Suprapubic skin (tissue), 4 donors: Measurements from ENCODE around the gene ABLIM3. TPM values are rescaled to one million over a fixed set of nuclear protein-coding genes. Genes with fewer than 3 reads are reported as not detected.

Experiments used
- DNase-seq, 2 donors: peaks; one replicate each; pipeline ENCODE4 v3.0.0-alpha.2; 2019; ENCODE audit warnings: low spot score in 2 of 2
- H3K27ac ChIP-seq: fragments of 200-600 bp; sonication (generic); one replicate; pipeline ENCODE4 v1.5.1; 2019
- H3K27me3 ChIP-seq: fragments of 200-600 bp; sonication (generic); one replicate; pipeline ENCODE4 v1.5.1; 2019
- H3K36me3 ChIP-seq: fragments of 200-600 bp; sonication (generic); one replicate; pipeline ENCODE4 v1.5.1; 2019
- H3K4me1 ChIP-seq: fragments of 200-600 bp; sonication (generic); one replicate; pipeline ENCODE4 v1.5.1; 2019
- H3K4me3 ChIP-seq: fragments of 200-600 bp; sonication (generic); one replicate; pipeline ENCODE4 v1.5.1; 2019; ENCODE audit warnings: mild to moderate bottlenecking
- H3K9me3 ChIP-seq: fragments of 200-600 bp; sonication (generic); one replicate; pipeline ENCODE4 v1.5.1; 2019
- CTCF ChIP-seq, 2 donors: fragments of 200-600 bp in 1 of 2; fragments of 450-650 bp in 1 of 2; sonication (generic) in 1 of 2; IDR thresholded peaks; one replicate each; pipeline ENCODE4 v1.5.1; 2016 to 2019; ENCODE audit warnings: antibody characterized with exemption in 2 of 2, mild to moderate bottlenecking in 1 of 2, moderate library complexity in 1 of 2
- EP300 ChIP-seq: sonication (generic); formaldehyde crosslinking; IDR thresholded peaks from one replicate; pipeline ENCODE4 v1.6.1; 2017; ENCODE audit warnings: antibody characterized with exemption
- POLR2A ChIP-seq, 2 donors: fragments of 450-650 bp; IDR thresholded peaks; one replicate each; pipeline ENCODE4 v1.6.1; 2017; ENCODE audit warnings: antibody characterized with exemption in 2 of 2, mild to moderate bottlenecking in 2 of 2, moderate library complexity in 2 of 2
- POLR2AphosphoS5 ChIP-seq, 3 donors: sonication (generic); formaldehyde crosslinking; IDR thresholded peaks; one replicate each; pipeline ENCODE4 v1.6.1; 2017; ENCODE audit warnings: antibody characterized with exemption in 3 of 3
- WGBS: methylation state at CpG from one replicate; pipeline ENCODE4 v1.1.5; 2018; 5-methylcytosine and 5-hydroxymethylcytosine counted together
- total RNA-seq, 4 donors: library from RNA; depleted of rRNA; stranded (reverse); fragments of >200 nt; gene quantifications; one replicate each; pipeline ENCODE4 v1.1.0, GENCODE V29; 2016

The ABLIM3 gene
- 10 to 100 TPM in 2 of 4 donors, 1 to 10 TPM in 2; 4.7 to 22.6 (median 13.4) TPM for total RNA-seq

GRCh38 chr5:149141224-149141956, at the start of gene ABLIM3:
TSS of gene ABLIM3 (plus strand) at chr5:149141493. CDS start at chr5:149142096, 603 bp downstream.
- 22% methylated on average over 13 of the region's 54 CpGs for WGBS
- Histone ChIP-seq H3K27ac (peak within 1 kb of the TSS; percentile 72), H3K4me1 (peaks cover 35% of the 10 kb centered on the region), H3K9me3 (no peaks in the 10 kb centered on the region), H3K4me3 (peak within 1 kb of the TSS; percentile 64), H3K36me3 (no peaks in the 10 kb centered on the region), H3K27me3 (no peaks in the 10 kb centered on the region)
- peak in 1 of 2 donors; percentile 80 for DNase-seq
- TF ChIP-seq POLR2AphosphoS5 (IDR thresholded peaks at IDR 0.05) (peak in 1 of 3 donors; percentile 26), POLR2A (IDR thresholded peaks at IDR 0.05) (no peak), EP300 (no peak), CTCF (IDR thresholded peaks at IDR 0.05) (peak; percentile 66 to 97)

GRCh38 chr5:149093625-149094024, 47.7 kb upstream of the ABLIM3 start:
- Histone ChIP-seq H3K27ac (no peak overlapping the region), H3K4me3 (no peak overlapping the region), H3K4me1 (no peaks in the 10 kb centered on the region), H3K9me3 (no peaks in the 10 kb centered on the region), H3K36me3 (no peaks in the 10 kb centered on the region), H3K27me3 (no peaks in the 10 kb centered on the region)
- no peak for DNase-seq
- TF ChIP-seq POLR2AphosphoS5 (IDR thresholded peaks at IDR 0.05): no peak
- no peak for TF ChIP-seq CTCF (IDR thresholded peaks at IDR 0.05)
- WGBS: no CpG with 5 or more reads among the region's 2 CpGs

GRCh38 chr5:149094996-149095395, 46.3 kb upstream of the ABLIM3 start:
- H3K4me3 ChIP-seq: no peak overlapping the region
- no peaks in the 10 kb centered on the region for H3K27me3 ChIP-seq
- TF ChIP-seq CTCF (IDR thresholded peaks at IDR 0.05) (no peak), POLR2AphosphoS5 (IDR thresholded peaks at IDR 0.05) (no peak), EP300 (no peak), POLR2A (IDR thresholded peaks at IDR 0.05) (no peak)
- no peaks in the 10 kb centered on the region for H3K36me3 ChIP-seq
- no peak overlapping the region for H3K27ac ChIP-seq
- WGBS: 58% methylated on average over 2 of the region's 2 CpGs
- DNase-seq: no peak
- no peaks in the 10 kb centered on the region for H3K4me1 ChIP-seq
- H3K9me3 ChIP-seq: peaks cover 4% of the 10 kb centered on the region

GRCh38 chr5:149099920-149100319, 41.4 kb upstream of the ABLIM3 start:
- no peak for TF ChIP-seq POLR2A (IDR thresholded peaks at IDR 0.05)
- TF ChIP-seq EP300: no peak
- TF ChIP-seq CTCF (IDR thresholded peaks at IDR 0.05): no peak
- TF ChIP-seq POLR2AphosphoS5 (IDR thresholded peaks at IDR 0.05): no peak

GRCh38 chr5:149100331-149100730, 41.0 kb upstream of the ABLIM3 start:
- Histone ChIP-seq H3K27me3 (no peaks in the 10 kb centered on the region), H3K4me3 (no peak overlapping the region), H3K9me3 (peaks cover 11% of the 10 kb centered on the region), H3K27ac (no peak overlapping the region), H3K4me1 (no peaks in the 10 kb centered on the region), H3K36me3 (no peaks in the 10 kb centered on the region)
- DNase-seq: no peak
- no peak for TF ChIP-seq CTCF (IDR thresholded peaks at IDR 0.05)
- TF ChIP-seq POLR2AphosphoS5 (IDR thresholded peaks at IDR 0.05): no peak
- TF ChIP-seq POLR2A (IDR thresholded peaks at IDR 0.05): no peak
- TF ChIP-seq EP300: no peak

More at GRCh38 chr5:149099920-149100319, 41.4 kb upstream of the ABLIM3 start:
- no peak overlapping the region for H3K4me3 ChIP-seq
- H3K27me3 ChIP-seq: no peaks in the 10 kb centered on the region
- peaks cover 11% of the 10 kb centered on the region for H3K9me3 ChIP-seq
- H3K4me1 ChIP-seq: no peaks in the 10 kb centered on the region
- H3K36me3 ChIP-seq: no peaks in the 10 kb centered on the region
- H3K27ac ChIP-seq: no peak overlapping the region
- no peak for DNase-seq
